Renal pelvis (tissue), 4 donors: Measurements from ENCODE around the gene NINL. TPM values are rescaled to one million over a fixed set of nuclear protein-coding genes. Genes with fewer than 3 reads are reported as not detected.
"Not testable (repeated sequence)": the region's sequence is repeated elsewhere in the genome, so short reads cannot be mapped to it uniquely, and the experiment has no call there.

Source experiments
- DNase-seq: peaks from one replicate; pipeline ENCODE4 v3.0.0-alpha.2; 2013
- polyA plus RNA-seq, 3 donors: library from polyadenylated mRNA; unstranded; fragments of 120-200 nt; gene quantifications; one replicate each; pipeline ENCODE4 v1.2.1, GENCODE V29; 2013; ENCODE audit not compliant: insufficient read length in 3 of 3

Gene NINL
- polyA plus RNA-seq, 3 donors: 40.1 to 57.0 (median 56.6) TPM

DNA sequence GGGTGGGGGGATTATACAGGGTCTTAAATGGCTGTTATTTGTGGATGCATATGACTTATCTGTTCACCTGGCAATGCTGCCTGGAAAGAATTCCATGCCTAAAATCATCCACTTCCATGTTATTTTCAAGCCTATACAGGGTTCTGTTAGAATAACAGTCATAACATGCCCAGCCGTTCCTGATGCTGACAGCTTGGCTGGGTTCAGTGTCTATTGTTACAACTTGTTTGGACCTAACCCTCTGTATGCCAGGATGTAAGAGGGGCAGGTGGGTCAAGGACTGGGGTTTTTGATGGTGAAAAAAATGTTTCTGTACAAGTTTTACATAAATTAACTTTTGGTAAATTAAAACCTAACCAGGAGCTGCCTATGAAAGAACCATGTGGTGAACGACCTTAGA lies 98.0 kb downstream of the NINL start:
- no peak for DNase-seq

DNA sequence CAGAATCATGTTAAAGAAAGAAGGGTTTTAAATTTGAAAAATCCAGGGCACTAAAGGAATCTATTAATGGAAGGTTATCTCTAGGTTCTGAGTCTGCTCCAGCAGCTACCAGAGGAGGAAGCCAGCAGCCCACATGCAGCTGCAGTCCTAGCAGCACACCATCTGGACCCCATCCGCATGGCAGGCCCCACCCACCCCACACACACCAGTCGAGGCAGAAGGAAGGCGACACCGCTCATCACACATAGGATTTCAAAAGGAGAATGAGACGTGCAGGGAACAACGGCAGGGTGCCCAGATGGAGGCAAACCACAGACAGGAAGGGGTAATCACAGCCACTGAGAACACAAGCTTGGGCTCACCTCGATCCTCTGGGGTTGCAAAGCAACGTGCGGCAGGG lies 99.0 kb downstream of the NINL start:
- no peak for DNase-seq

DNA sequence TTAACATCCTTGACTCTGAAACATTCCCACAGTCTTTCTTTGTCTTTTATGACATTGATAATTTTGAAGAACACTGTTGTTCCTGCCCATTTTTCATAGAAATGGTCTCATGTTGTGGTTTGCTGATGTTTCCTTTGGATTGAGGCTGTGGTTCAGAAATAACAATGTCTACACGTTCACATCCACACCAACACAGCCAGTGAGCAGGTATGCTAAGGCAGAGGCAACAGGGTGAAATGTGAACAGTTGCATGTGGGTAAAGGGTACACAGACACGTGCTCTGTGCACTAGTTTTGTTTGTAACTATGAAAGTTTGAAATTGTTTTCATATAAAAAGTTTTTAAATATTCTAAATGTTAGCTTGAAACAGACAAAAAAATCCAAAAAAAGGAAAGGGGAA lies 99.5 kb downstream of the NINL start:
- DNase-seq: no peak

DNA sequence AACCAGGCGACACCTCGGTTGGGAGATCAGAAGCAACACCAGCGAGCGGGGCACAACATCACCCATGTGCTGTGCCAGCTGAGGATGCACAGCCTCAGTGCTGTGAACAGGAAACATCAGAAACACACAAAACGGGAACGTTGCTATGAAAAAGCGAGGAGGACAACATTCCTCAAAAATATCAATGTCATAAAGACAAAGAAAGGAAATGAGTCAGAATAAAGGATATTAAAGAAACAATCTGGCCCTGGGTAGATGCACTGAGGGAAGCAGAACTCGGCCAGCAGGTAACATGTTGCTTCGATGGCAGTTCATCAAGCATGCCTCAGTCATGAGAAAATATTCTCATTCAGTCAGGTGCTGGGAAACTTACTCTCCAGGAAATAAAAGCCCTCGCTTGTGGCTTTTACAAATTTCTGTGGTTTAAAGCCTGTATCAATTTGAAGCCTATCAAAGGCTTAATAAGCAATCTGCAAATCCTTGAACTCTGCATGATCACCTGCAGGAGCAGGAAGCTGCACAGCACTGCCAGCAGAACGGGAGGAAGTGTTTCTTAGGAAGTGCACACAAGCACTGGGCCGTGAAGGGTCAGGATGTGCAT lies 100.3 kb downstream of the NINL start:
- no peak for DNase-seq

DNA sequence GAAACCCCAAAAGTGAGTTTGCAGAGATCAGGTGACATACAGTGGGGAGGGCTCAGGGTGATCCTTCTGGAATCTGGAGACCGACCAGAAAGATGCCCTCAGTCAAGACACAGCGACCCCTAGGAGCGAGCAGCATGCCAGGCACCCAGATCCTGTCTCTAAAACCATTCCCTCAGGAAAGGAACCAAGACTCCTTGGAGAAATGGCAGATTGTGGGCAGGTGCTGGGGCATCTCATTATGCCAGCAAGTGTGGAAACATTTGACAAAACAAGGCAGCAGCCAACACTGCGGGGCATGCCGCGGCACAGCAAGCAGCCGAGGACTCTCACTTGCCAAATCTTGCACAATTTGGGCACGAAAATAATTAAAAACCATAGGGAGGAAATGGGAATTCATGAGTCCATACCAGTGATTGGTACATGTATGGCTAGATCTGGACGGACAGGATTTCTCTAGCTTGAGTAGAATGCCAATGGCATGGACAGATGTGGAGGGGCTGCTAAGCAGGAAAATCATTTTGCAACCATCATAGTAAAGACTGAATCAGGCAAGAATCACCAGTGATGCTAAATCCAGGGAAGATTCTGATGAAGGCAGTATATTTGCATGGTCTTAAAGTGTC lies 101.0 kb downstream of the NINL start:
- no peak for DNase-seq

DNA sequence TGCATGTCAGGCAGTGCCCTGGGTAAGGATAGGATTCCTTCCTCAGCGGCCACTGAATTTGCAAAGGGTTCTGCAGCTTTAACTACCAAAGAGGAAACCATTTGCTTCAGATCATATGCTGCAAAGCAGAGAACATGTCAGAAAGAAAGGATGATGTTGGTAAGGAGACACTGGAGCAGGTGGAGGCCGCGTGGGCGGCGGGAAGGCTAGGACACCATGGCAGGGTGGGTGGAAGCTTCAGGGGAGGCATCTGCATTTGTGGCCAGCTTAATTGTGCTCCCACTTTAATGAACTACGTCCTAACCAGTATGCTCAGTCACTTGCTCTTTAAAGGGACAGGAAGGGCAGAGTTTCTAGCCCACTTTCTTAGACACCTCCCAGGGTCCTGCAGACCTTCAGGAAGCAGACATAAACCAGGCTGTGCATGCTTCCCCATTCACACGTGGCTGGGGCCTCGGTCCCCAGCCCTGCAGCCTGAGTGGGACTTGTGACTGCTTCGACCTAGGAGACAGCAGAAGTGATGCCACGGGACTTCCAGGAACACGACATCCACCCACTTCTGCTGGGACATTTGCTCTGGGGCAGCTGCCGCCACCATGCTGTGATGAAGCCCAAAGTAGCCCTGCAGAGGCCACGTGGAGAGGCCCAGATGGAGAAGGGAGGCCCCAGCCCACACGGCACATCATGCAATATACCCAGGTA lies 101.7 kb downstream of the NINL start:
- DNase-seq: no peak

DNA sequence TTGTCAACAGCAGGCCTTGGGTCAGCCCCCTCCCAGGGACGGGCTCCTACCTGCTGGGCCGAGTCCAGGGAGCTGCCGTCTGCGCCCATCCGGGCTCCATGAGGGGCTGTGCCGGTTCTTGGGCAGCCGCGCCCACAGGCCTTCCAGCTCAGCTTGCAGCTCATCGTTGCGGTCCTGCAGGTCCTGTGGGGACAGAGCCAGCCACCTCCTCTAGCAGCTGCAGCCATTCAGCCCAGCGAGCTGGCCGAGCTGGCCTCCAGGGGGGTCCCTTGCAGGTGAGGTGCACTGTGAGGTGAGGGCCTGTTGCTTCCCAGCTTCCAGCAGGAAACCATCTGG lies 103.4 kb downstream of the NINL start:
- DNase-seq: no peak

DNA sequence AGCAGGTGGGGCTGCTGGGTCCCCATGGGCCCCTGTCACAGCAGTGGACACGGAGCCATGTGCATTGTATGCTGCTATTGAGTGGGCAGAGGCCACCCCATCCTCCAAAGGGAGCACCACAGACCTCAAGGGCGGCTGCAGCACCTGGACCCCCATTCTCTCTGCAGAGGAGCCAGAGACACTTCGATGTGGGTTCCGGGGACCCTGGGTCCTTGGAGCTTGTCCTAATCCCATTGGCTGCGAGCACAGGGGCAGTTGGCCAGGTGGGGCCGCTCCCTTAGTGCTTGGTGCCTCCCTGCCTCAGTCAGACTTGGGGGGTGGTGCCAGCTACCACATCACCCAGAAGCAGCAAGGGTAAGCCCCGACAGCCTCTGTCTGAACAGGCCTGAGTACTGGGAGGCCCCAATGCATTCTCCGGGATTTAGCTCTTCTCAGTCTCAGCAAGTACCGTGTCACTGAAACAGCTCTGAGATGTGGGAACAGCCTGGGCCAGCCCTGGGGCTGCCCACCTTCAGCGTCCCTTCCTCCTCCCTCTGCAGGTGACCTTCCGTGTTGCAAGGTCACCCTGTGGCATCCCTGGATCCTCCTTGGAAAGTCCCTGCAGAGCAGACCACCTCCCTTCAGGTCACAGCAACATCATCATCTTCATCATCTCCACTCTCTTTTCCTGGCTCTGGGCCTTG lies 104.0 kb downstream of the NINL start:
- DNase-seq: no peak

DNA sequence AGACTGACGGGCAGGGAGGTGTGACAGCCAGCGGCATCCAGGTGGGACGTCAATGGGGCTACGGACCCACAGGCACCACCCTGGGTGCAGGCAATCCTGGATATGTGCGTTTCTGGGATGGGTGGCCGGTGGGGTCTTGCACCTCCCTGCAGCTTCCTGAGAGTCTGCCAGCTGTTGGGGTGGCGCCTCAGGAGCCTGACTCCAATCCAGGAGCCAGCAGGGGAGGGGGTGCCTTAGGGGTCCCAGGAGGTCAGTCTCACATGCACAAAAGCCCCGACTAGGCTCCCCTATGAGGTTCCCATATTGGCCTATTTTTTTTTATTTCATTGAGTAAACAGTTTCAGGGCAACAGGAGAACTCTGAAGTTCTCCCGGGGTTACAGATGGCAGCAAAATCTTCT lies 104.5 kb downstream of the NINL start:
- DNase-seq: no peak

DNA sequence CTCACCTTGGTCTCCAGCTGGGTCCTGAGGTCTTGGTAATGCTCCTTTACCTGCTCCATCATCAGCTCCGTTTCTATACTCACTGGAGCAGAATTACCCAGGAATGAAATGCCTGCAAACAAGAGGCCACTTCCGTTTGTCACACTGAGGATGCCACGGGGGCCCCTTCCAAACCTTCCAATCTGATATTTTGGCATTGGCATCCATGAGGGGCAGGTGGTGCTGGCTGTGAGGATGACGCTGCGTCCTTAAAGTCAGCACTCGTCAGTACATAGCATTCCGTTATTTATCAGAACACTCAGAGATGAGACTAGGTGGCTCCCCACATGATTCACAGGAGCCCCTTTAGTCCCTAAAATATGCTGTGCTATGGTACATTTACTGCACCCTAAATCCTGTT lies 105.2 kb downstream of the NINL start:
- DNase-seq: no peak

DNA sequence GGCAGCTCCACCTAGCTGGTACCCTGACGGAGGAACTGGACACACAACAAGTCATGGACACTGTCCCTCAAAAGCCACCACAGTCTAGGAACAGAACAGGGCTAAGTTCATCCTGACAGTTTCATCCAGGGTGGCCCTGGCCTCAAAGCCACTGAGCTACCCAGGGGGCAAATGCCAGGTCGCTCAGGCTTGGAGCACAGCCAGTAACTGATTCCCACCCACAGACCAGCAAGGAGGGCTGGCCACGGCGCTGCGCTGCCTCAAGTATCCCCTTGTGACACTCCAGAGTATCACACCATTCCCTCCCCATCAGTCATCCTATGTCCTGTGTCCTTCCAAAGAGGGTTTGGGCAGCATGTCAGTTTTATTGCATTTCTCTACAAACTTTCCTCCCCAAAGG lies 105.7 kb downstream of the NINL start:
- DNase-seq: no peak

DNA sequence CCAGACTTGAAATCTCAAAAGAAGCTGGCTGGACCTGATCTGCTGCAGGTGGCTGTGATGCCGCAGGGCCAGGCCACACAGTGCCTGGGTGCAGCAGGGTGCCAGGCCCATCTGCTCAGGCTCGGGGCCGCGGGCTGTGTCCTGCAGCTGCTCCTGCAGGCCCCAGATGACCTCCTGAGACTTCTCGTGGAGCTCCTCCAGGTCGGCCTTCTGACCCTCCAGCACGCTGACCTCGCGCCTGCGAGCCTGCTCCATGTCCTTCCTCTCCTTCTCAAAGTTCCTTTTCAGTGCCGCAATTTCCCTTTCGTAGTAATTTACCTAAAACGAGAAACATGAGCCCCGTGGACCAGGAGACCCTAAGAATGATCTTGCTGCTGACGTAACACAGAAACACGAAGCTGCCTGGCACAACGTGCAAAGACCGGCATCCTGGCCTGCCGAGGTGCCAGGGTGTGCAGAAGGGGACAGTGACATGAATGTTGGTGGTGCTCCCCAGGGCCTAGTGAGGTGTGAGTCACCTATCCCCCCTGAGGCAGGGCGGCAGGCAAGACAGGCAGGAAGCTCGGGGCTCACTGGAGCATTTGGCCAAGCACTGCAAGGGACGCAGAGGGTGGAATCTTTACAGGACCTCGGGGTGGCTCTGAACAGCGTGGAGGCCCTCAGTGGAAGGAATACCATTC lies 106.3 kb downstream of the NINL start:
- DNase-seq: no peak

DNA sequence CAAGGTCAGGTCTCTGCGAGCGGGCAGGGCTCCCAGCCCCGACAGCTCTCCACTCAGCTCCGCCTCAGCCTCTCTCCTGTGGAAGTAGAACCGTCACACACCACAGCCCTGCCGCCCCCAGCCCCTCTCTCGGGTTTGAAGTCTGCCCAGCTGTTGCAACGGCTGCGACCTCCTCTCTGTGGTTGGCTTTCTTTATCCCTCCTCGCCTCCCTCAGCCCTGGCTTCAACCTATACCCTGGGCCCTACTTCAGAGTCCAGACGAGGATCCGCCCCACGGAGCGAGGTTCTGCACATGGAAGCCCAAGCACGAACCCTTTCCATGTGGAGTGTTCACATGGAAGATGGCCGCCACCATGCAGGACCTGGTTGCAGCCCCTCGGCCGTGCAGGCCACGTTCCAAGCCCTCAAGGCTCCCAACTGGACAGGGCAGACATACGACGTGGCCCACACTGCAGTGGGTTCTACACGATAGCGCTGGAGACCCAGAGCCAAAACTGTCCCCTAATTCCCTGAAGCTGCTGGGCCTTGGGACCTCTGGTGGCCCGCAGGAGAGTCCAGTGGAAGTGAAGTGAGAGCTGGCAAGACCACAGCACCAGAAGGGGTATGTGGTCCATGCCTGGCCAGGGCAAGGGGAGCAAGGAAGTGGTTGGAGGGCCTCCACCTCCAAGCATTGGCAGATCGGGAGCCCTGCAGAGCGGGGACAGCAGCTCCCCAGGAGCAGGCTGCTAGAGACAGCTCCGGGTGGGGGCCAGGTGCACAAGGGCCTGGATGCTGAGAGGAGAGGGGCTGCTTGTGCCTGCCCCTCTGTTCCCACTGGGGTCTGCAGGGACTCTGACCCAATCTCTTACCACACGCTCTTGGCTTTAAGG lies 108.1 kb downstream of the NINL start:
- no peak for DNase-seq

DNA sequence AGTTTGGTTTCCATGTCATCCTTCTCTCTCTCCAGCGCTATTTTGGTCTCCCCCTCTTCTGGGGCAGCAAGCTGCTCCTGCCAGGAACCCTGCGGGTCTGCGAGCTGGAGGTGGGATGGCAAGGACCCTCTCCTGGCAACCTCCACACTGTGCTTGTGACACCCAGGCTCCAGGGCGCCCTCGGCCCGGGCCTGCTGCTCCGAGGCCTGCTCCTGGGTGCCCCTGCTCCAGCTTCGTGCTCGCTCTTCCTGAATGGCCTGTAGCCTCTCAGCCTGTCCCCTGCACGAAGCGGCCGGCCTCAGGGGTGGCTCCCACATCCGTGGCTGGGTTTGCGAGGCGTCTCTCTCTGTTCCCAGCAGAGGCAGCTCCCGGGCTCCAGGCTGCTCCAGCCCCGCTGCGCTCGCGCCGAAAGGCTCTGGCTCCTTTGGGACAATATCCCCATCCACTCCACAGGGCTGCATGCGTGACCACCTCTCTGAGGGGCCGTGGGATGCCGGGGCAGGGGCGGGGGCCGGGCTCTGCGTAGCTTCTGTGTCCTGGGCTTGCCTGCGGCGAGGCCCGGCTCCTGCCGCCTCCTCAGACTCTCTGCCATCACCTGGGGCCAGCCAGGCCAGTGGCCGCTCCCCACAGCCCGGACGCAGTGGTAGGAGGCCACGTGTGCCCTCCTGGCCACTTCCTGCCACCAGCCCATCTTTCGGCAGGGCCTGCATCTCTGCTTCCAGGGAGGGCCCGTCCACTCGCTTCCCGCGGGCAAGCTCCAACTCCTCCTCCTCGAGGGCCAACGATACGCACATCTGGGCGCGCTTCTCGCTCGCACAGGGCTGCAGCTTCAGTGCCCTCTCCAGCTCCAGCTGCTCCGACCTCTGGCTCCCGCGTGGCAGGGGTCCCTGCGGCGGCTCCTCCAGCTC lies 109.0 kb downstream of the NINL start:
- no peak for DNase-seq

DNA sequence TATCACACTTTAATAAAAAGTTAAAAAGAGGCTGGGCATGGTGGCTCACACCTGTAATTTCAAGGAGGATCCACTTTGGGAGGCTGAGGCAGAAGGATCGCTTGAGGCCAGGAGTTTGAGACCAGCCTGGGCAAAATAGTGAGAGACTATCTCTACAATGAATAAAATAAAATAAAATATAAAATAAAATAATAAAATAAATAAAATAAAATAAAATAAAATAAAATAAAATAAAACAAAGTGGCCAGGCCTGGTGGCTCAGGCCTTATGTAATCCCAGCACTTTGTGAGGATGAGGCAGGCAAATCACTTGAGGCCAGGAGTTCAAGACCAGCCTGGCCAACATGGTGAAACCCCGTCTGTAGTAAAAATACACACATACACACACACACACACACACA lies 112.0 kb downstream of the NINL start:
- not testable (repeated sequence) for DNase-seq

DNA sequence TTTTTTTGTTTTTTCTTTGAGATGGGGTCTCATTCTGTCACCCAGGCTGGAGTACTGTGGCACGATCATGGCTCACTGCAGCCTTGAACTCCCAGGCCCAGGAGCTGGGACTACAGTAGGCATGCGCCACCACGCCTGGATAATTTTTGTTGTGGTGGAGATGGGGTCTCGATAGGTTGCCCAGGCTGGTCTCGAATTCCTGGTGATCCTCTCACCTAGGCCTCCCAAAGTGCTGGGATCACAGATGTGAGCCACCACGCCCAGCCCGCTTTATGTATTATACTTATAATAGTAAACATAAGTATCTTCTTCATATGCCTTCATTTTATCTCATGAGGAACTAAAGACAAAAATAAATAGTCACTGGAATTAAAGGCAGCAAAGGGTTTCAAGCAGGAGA lies 114.3 kb downstream of the NINL start:
- no peak for DNase-seq

DNA sequence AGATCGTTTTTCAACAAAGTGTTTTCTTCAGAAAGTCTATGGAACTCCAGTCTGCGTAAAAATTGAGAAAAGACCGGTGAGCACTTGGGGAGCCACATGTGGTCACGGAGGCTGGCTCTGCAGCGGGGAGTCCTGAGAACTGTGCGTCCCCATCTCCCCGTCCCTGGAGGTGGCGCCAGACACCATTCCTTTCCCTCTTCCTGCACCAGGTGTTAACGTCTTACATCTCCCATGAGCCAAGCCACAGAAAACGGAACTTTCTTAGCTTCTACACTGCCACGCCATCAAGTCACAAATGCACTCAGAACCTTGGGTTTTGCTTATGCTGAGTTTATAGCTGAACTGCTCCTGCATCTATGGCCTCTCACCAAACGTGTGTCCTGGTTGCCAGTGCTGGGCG lies 115.3 kb downstream of the NINL start:
- DNase-seq: peak; percentile 19

DNA sequence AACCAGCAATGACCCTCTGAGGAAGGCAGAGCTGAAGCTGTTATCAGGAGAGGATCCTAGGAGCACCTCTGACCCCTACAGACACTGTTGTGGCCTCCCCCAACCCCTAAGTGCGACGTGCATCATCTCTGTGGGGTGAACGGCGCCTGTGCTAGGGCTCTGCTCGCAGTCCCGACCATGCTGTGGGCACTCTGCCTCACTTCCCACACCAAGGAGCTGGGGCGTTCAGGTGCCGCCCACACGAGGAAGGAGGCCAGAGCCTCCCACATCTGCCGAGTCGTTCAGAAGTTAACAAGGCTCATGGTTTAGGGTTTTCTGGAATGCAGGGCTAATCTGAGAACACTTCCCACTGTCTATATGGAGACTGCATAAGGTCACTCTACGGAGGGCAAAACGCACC lies 115.8 kb downstream of the NINL start:
- DNase-seq: no peak

DNA sequence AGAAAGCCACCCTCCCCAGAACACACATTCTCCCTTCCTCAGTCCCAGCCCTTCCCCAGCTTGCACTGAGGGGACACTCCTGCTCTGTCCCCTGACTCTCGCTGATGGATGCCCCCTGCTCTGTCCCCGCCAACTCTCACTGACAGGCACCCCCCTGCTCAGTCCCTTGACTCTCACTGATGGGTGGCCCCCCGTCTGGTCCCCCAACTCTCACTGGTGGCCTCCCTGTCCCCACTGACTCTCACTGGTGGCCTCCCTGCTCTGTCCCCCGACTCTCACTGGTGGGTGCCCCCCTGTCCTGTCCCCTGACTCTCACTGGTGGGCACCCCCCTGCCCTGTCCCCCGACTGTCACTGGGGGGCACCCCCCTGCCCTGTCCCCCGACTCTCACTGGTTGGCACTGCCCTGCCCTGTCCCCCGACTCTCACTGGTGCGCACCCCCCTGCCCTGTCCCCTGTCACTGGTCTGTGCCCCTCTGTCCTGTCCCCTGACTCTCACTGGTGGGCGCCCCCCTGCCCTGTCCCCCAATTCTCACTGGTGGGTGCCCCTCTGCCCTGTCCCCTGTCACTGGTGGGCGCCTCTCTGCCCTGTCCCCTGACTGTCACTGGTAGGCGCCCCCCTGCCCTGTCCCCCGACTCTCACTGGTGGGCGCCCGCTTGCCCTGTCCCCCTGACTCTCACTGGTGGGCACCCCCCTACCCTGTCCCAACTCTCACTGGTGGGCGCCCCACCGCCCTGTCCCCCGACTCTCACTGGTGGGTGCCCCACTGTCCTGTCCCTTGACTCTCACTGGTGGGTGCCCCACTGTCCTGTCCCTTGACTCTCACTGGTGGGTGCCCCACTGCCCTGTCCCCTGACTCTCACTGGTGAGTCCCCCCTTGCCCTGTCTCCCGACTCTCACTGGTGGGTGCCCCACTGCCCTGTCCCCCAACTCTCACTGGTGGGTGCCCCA lies 116.9 kb downstream of the NINL start:
- DNase-seq: no peak
